HepG2 (cell line): ENCODE measurements around the gene UGT1A3. TPM values are rescaled to one million over a fixed set of nuclear protein-coding genes. Genes with fewer than 3 reads are reported as not detected.

Source experiments
- FOXO1 ChIP-seq: sonication (generic); formaldehyde crosslinking; IDR thresholded peaks from 2 replicates; pipeline ENCODE4 v1.4.0; 2020; ENCODE audit warnings: missing genetic modification reagents
- HDAC6 ChIP-seq: fragments of 200-600 bp; sonication (generic); IDR thresholded peaks from 2 replicates; pipeline ENCODE4 v1.7.0; 2017; ENCODE audit warnings: mild to moderate bottlenecking, antibody characterized with exemption, low read length, low read depth
- HMG20B ChIP-seq: conservative IDR thresholded peaks from 2 replicates; pipeline ENCODE4 v1.6.1; 2016; ENCODE audit warnings: missing genetic modification reagents, missing compliant biosample characterization
- KAT8 ChIP-seq: IDR thresholded peaks from 2 replicates; pipeline ENCODE4 v1.6.1; 2016; ENCODE audit warnings: missing genetic modification reagents, missing compliant biosample characterization
- MBD4 ChIP-seq: IDR thresholded peaks from 2 replicates; pipeline ENCODE4 v1.6.1; 2012; ENCODE audit warnings: low read length, inconsistent platforms, borderline replicate concordance
- MED1 ChIP-seq: sonication (generic); formaldehyde crosslinking; IDR thresholded peaks from 2 replicates; pipeline ENCODE4 v1.4.0; 2020; ENCODE audit warnings: missing genetic modification reagents
- MIXL1 ChIP-seq: IDR thresholded peaks from 2 replicates; pipeline ENCODE4 v1.6.1; 2016
- MLXIP ChIP-seq: sonication (generic); formaldehyde crosslinking; IDR thresholded peaks from 2 replicates; pipeline ENCODE4 v1.9.0; 2021; ENCODE audit warnings: missing genetic modification reagents, borderline replicate concordance
- PBX2 ChIP-seq: IDR thresholded peaks from 2 replicates; pipeline ENCODE4 v1.6.1; 2016; ENCODE audit warnings: control low read depth
- SOX5 ChIP-seq: IDR thresholded peaks from 2 replicates; pipeline ENCODE4 v1.6.1; 2016; ENCODE audit warnings: borderline replicate concordance
- ZBTB2 ChIP-seq: sonication (generic); formaldehyde crosslinking; IDR thresholded peaks from 2 replicates; pipeline ENCODE4 v1.8.0; 2022; ENCODE audit warnings: low read depth, missing genetic modification reagents
- ZNF12 ChIP-seq: sonication (generic); formaldehyde crosslinking; IDR thresholded peaks from 2 replicates; pipeline ENCODE4 v1.5.0; 2020; ENCODE audit warnings: missing genetic modification reagents
- polyA plus RNA-seq, 8 experiments: library from polyadenylated mRNA; depleted of rRNA in 3 of 8; stranded (reverse) in 7 of 8; unstranded in 1 of 8; fragments of >200 nt; fragmentation: Illumina TruSeq in 4 of 8; extraction: Trizol in 4 of 8; gene quantifications; 2 replicates each; pipeline versions ENCODE4 v1.2.1 to v1.2.3, GENCODE V29; 2011 to 2016; ENCODE audit warnings: low read depth in 4 of 8, missing spikeins in 1 of 8, mixed read lengths in 1 of 8; ENCODE audit not compliant: insufficient read depth in 1 of 8
- total RNA-seq, 5 experiments: library from RNA; depleted of rRNA; stranded (reverse); fragments of >200 nt; fragmentation: Illumina TruSeq; extraction: Trizol; gene quantifications; 2 replicates each; pipeline ENCODE4 v1.2.3, GENCODE V29; 2016; ENCODE audit warnings: low read depth in 1 of 5
- TF ChIP-seq, protein P1 (sequence below), 2 experiments: sonication (generic) in 1 of 2; formaldehyde crosslinking in 1 of 2; IDR thresholded peaks; 2 replicates each; pipeline versions ENCODE4 v1.6.1 to v1.9.0; 2014 to 2022; ENCODE audit warnings: antibody characterized with exemption in 1 of 2, borderline replicate concordance in 1 of 2, inconsistent platforms in 1 of 2, low read depth in 1 of 2, missing genetic modification reagents in 1 of 2
- TF ChIP-seq, protein P2 (sequence below): sonication (generic); formaldehyde crosslinking; IDR thresholded peaks from 2 replicates; pipeline ENCODE4 v1.4.0; 2020; ENCODE audit warnings: missing genetic modification reagents, borderline replicate concordance

UGT1A3 gene
- total and polyA plus RNA-seq, 2 of the 13 experiments (the other 11 are each of a cell fraction or from before 2014, with no cell fraction given), result not detected

GRCh38 chr2:233756429-233757081 lies 27.7 kb downstream of the UGT1A3 start (continued):
- peak; percentile 62; the same call in 1 of the 2 replicates for TF ChIP-seq ZBTB2
- peak; percentile 95 for TF ChIP-seq MED1 (CRISPR knock-in tag)
- TF ChIP-seq PBX2 (CRISPR knock-in tag), result 0 out of 2 replicates have a peak, but pooled peaks have one; percentile 46
- peak; percentile 61; the same call in 1 of the 2 replicates for TF ChIP-seq ZNF12 (CRISPR knock-in tag)
- no peak for TF ChIP-seq HDAC6
- TF ChIP-seq MIXL1 (CRISPR knock-in tag), result peak; percentile 96
- TF ChIP-seq, protein P1, sequence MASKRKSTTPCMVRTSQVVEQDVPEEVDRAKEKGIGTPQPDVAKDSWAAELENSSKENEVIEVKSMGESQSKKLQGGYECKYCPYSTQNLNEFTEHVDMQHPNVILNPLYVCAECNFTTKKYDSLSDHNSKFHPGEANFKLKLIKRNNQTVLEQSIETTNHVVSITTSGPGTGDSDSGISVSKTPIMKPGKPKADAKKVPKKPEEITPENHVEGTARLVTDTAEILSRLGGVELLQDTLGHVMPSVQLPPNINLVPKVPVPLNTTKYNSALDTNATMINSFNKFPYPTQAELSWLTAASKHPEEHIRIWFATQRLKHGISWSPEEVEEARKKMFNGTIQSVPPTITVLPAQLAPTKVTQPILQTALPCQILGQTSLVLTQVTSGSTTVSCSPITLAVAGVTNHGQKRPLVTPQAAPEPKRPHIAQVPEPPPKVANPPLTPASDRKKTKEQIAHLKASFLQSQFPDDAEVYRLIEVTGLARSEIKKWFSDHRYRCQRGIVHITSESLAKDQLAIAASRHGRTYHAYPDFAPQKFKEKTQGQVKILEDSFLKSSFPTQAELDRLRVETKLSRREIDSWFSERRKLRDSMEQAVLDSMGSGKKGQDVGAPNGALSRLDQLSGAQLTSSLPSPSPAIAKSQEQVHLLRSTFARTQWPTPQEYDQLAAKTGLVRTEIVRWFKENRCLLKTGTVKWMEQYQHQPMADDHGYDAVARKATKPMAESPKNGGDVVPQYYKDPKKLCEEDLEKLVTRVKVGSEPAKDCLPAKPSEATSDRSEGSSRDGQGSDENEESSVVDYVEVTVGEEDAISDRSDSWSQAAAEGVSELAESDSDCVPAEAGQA (IDR thresholded peaks at IDR 0.05; ENCODE audit: low read depth), result 0 out of 2 replicates have a peak, but pooled peaks have one; percentile 38
- TF ChIP-seq, protein P1 (CRISPR knock-in tag; IDR thresholded peaks at IDR 0.05; ENCODE audit: borderline replicate concordance), result peak; percentile 72; the same call in 1 of the 2 replicates
- peak; percentile 99 for TF ChIP-seq HMG20B (CRISPR knock-in tag)
- no peak for TF ChIP-seq MLXIP
- TF ChIP-seq, protein P2, sequence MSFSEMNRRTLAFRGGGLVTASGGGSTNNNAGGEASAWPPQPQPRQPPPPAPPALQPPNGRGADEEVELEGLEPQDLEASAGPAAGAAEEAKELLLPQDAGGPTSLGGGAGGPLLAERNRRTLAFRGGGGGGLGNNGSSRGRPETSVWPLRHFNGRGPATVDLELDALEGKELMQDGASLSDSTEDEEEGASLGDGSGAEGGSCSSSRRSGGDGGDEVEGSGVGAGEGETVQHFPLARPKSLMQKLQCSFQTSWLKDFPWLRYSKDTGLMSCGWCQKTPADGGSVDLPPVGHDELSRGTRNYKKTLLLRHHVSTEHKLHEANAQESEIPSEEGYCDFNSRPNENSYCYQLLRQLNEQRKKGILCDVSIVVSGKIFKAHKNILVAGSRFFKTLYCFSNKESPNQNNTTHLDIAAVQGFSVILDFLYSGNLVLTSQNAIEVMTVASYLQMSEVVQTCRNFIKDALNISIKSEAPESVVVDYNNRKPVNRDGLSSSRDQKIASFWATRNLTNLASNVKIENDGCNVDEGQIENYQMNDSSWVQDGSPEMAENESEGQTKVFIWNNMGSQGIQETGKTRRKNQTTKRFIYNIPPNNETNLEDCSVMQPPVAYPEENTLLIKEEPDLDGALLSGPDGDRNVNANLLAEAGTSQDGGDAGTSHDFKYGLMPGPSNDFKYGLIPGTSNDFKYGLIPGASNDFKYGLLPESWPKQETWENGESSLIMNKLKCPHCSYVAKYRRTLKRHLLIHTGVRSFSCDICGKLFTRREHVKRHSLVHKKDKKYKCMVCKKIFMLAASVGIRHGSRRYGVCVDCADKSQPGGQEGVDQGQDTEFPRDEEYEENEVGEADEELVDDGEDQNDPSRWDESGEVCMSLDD (CRISPR knock-in tag), result 0 out of 2 replicates have a peak, but pooled peaks have one; percentile 50
- peak; percentile 73 for TF ChIP-seq KAT8 (CRISPR knock-in tag)
- peak; percentile 99 for TF ChIP-seq MBD4
- TF ChIP-seq FOXO1 (CRISPR knock-in tag), result peak; percentile 86; the same call in 1 of the 2 replicates
- peak; percentile 98 for TF ChIP-seq SOX5 (CRISPR knock-in tag)
